ENCODE measurements around the gene FAM13C.

- TF ChIP-seq CTCF (IDR thresholded peaks at IDR 0.05), result no peak
- TF ChIP-seq POLR2A (IDR thresholded peaks at IDR 0.05), result no peak
Measured at GRCh38 chr10:59322131-59322530, 40.2 kb downstream of the FAM13C start.
